ENCODE results near the gene GALNT14.
A peak's percentile ranks its signal among the peaks of the same experiment; 100 is the strongest.

Gene GALNT14

DNA sequence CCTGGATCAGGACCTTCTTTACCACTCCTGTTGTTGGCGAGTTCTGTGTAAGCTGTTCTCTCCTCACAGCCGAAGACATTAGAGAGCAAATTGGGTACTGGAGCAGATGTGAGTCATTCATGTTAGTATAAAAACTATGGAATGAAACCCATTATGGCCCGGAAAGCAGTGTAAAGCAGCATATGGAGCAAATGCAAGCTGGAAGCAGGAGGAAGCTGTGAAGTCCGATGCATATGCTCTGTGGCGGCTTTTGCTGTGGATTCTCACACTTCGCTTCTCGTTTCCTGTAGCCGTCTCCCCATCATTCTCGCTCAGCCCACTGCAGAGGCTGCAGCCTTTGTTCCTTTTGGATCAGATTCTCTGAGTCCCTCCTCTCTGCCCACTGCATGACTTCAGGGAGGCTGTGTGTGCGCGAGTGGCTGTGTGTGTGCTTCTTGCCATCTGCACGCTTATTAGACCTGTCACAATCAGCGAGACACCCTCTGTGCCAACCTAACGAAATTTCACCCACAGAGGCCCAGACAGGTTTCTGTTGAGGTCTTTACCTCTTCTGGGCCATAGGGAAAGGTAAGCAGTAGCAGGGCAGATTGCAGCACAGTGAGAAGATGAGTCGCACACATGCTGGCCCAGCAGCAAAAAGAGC lies 3.3 kb upstream of the GALNT14 start:
- ATAC-seq (no peak), DNase-seq (no peak)
- peaks cover 46% of the 10 kb centered on the region for H3K27me3 Mint-ChIP-seq
- H3K4me1 Mint-ChIP-seq = peaks cover 13% of the 10 kb centered on the region
- no peak overlapping the region for H3K4me3 Mint-ChIP-seq
- no peak overlapping the region for H3K27ac Mint-ChIP-seq
- no peaks in the 10 kb centered on the region for H3K9me3 Mint-ChIP-seq

DNA sequence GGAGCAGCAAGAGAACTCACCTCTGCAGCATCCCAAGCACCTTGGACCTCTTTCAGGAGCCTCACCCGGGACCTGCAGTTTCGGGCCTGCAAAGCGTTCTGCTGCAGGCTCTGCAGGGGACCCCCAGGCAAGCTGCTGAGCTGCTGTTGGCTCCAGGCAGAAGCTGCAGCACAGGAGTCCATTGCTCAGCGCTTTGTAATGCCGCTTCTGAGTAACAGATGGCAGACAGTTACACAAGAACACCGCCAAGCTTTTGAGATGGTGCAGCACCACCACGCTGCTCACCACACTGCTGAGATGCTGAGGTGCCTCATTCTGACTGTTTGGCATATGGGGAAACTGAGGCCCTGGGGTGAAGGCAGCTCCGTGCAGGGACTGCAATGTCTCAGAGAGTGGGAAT lies 1.9 kb upstream of the GALNT14 start:
- no peak overlapping the region for H3K27ac Mint-ChIP-seq
- peaks cover 14% of the 10 kb centered on the region for H3K4me1 Mint-ChIP-seq
- H3K9me3 Mint-ChIP-seq = no peaks in the 10 kb centered on the region
- no peak overlapping the region for H3K4me3 Mint-ChIP-seq
- no peak for DNase-seq
- ATAC-seq = no peak
- peaks cover 57% of the 10 kb centered on the region for H3K27me3 Mint-ChIP-seq

DNA sequence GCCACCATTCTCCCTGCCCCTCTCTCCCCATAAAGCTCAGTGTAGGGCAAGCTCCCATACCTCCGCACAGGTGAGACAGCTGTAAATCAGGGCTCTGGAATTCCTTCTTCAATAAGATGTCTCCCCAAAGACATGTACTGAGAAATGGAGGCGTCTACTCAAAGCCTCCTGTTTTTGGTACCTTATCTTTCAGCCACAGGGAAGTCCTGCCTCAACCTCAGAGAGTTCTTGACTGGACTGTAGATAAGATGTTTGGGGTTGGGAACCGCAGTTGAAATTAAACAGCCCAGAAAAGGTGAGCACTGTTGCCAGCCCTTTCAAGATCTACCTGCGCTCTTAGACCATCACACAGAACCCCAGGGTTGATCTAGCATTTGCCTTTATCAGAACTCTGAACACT lies 1.4 kb upstream of the GALNT14 start:
- no peak overlapping the region for H3K27ac Mint-ChIP-seq
- no peak for ATAC-seq
- H3K4me3 Mint-ChIP-seq = no peak overlapping the region
- peaks cover 14% of the 10 kb centered on the region for H3K4me1 Mint-ChIP-seq
- H3K27me3 Mint-ChIP-seq = peaks cover 62% of the 10 kb centered on the region
- H3K9me3 Mint-ChIP-seq = no peaks in the 10 kb centered on the region
- DNase-seq = no peak

DNA sequence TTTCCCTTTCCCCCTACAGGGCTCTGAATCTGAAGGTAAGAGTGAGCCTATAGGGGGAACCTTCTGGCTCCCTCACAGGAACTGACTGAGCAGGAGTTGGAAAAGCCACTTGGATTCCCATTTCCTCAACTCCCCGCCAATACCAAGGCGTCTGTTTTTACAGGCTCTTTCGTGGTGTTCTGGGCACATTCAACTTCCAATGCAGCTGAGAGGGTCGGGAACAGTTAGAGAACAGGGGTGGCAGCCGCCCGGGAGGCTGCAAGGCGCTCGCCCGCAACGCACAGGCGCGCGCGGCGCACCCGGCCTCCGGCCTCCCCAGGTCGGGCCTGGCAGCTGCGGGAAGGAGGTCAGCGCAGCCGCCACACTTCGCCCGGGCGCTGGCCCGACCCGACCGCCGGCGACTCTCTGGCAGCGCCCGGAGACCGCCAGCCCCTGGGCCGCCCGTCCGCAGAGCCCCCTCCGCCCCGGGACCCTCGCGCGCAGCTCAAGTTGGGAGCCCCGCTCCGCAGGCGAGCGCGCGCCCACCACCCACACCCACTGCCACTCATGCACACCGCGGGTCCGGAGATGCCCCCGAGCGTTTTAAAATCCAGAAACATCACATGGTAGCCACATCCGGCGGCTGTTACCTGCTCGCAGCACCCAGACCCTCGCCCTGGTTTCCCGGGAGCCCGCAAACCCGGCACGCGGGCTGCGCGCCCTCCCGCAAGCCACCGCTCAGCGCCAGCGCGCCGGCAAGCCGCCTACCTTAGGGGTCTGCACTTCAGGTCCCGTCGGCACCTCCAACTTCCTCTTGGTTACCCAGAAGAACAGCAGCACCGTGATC lies 816 bp downstream of the GALNT14 start:
- ATAC-seq = peak; percentile 32
- DNase-seq = peak in 1 of 2 donors; percentile 11
- peak overlapping the region in 1 of 2 donors; percentile 37 for H3K27ac Mint-ChIP-seq
- H3K4me1 Mint-ChIP-seq = peaks cover 14% of the 10 kb centered on the region
- peaks cover 82% of the 10 kb centered on the region for H3K27me3 Mint-ChIP-seq
- peak overlapping the region; percentile 78 to 92 for H3K4me3 Mint-ChIP-seq
- no peaks in the 10 kb centered on the region for H3K9me3 Mint-ChIP-seq

DNA sequence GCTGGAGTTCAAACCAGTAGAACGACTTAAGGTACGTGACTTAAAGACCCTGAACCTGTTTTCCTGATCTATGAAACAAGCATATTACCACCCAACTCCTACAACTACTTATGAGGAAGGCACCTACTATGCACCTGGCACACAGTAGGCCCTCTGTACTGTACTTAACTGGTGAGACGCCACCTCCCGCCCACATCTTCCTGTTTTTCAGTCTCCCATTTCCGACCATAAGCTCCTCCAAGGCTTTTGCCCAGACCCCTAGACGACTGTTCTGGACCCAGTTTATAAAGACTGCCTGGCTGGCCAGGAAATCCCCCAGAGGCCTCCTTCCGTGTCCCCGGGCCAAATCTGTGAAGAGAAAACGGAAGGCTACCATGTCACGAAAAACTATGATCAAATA lies 1.5 kb downstream of the GALNT14 start:
- Mint-ChIP-seq H3K4me3 (peak overlapping the region; percentile 53 to 64), H3K9me3 (no peaks in the 10 kb centered on the region), H3K27ac (no peak overlapping the region), H3K27me3 (peaks cover 84% of the 10 kb centered on the region), H3K4me1 (peaks cover 14% of the 10 kb centered on the region)
- DNase-seq (peak; percentile 13 to 15), ATAC-seq (peak; percentile 36)

DNA sequence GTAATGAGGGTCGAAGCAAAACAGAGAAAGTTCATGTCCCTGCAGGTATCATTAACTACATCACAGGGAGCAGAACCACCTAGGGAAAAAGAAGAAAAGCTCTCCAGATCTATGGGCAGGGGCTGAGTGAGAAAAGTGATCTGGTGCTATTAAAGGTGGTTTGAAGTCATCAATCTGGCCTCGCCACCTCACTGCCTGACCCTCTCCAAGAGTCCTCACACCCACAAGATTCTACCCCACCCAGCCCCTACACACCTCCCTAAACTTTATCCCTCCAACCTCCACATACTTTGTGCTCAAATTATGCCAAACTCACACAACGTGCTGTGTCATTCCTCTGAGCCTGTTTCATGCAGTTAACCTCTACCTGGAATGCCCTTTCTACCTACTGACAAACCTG lies 2.2 kb downstream of the GALNT14 start:
- Mint-ChIP-seq H3K4me1 (peaks cover 14% of the 10 kb centered on the region), H3K4me3 (no peak overlapping the region), H3K9me3 (no peaks in the 10 kb centered on the region), H3K27ac (no peak overlapping the region), H3K27me3 (peaks cover 84% of the 10 kb centered on the region)
- ATAC-seq (no peak), DNase-seq (no peak)

DNA sequence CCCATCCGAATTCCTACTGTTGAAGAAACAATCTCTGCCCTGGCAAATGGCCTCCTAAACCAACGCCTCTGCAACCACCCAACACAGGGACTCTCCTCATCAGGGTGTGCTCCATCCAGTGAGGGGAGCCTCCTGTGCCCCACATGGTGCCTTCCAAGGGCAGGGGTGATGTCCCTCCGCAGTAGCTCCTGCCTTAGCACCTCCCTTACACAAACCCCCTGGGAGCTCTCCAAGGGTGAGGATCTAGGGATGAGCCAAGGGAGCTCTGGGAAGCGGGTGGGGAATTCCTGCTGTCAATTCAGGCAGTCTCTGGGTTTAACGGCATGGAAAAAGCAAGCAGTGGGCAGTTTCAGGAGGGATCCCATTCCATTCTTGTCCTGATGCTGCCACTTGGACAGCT lies 3.8 kb downstream of the GALNT14 start:
- H3K4me3 Mint-ChIP-seq = no peak overlapping the region
- peaks cover 14% of the 10 kb centered on the region for H3K4me1 Mint-ChIP-seq
- ATAC-seq = no peak
- no peak for DNase-seq
- no peaks in the 10 kb centered on the region for H3K9me3 Mint-ChIP-seq
- no peak overlapping the region for H3K27ac Mint-ChIP-seq
- peaks cover 78% of the 10 kb centered on the region for H3K27me3 Mint-ChIP-seq

DNA sequence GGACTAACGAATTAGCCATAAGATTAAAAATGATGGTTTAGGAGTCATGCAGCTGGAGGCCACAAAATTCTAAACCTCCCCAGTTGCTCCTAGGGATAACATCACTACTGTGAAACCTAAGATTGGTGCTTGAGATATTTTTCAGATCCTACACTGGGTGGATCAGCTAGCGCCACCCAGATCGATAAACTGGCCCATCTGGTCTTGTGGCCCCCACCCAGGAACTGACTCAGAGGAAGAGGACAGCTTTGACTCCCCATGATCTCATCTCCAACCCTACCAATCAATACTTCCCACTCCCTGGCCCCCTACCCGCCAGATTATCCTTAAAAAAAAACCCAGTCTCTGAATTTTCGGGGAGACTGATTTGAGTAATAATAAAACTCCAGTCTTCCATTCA lies 5.5 kb downstream of the GALNT14 start:
- no peak for ATAC-seq
- Mint-ChIP-seq H3K27me3 (peaks cover 75% of the 10 kb centered on the region), H3K4me1 (peaks cover 11% of the 10 kb centered on the region), H3K9me3 (no peaks in the 10 kb centered on the region), H3K4me3 (no peak overlapping the region), H3K27ac (no peak overlapping the region)
- DNase-seq = no peak

DNA sequence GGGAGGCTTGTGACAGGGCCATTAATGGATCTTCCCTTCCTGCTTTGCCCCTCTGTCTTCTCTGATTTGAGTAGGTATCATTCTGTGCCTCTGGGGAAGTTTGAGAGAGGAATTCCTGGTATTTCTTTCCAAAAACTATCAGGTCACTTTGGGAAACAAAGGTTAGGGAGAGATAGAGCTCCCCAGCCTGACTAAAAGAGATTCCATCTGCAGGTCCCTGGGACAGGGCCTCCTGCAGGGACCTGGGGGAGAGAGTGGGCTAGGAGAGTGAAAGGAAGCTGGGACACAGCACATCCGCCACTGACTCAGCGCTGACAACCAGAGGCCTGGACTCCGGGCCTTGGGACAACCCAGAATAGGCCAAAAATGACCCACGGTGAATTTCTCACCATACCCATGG lies 6.4 kb downstream of the GALNT14 start:
- Mint-ChIP-seq H3K4me3 (no peak overlapping the region), H3K9me3 (no peaks in the 10 kb centered on the region), H3K4me1 (peaks cover 4% of the 10 kb centered on the region), H3K27me3 (peaks cover 67% of the 10 kb centered on the region), H3K27ac (no peak overlapping the region)
- no peak for ATAC-seq
- no peak for DNase-seq

DNA sequence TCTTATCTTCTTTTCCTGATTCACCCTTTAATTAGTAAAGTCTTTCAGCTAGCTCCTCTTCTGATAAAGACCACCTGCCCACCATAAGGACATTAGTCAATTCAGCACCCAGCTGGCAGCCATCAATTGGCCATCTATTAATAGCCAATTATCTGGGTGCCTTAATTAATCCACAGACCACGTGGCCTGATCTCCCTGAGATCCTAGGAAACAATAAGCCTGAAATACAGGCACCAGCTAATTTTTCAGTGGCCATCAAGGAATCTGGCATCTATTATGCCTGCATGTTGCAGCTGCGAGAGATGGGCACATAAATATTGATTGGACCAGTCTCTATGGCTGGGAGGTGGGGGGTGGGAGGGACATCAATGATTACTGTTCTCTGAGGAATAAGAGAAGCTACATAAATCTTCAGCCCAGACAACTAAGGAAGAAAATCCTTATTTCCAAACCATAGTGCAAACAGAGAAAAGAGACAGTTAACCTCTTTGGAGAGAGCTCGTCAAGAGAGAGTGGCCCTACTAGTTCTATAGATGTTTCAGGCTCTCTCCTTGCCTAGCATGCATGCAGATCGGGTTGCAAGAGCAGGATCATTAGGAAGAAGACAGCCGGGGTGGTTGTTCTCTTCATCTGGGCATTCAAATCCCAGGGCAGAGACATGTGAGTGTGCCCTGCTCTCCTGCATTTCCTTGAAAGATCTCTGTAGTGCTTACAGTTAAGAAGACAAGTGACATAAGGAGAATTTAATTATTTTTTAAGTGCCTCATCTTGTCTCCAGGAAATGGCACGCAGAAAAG lies 8.7 kb downstream of the GALNT14 start:
- H3K27me3 Mint-ChIP-seq = peaks cover 44% of the 10 kb centered on the region
- no peak for ATAC-seq
- no peak overlapping the region for H3K4me3 Mint-ChIP-seq
- no peaks in the 10 kb centered on the region for H3K4me1 Mint-ChIP-seq
- DNase-seq = no peak
- H3K9me3 Mint-ChIP-seq = no peaks in the 10 kb centered on the region
- no peak overlapping the region for H3K27ac Mint-ChIP-seq

DNA sequence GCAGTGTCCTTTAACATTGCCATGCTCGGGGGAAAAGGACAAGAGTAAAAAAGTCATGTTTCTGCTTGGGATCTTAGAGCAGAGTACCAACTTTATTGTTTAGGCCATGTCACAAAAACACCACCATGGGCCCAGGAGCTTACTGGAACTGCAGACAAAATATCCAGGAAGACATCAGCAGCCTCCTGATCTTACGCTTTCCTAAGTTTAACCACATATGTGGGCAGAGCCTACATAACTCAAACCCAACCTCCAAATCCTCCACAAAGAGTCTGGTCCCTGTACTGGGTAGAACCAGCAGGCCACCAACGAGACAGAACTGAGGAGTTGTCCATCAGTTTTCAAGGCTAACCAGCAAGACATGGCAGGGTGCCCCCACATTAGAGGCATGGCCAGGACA lies 10.3 kb downstream of the GALNT14 start:
- H3K4me3 Mint-ChIP-seq = no peak overlapping the region
- ATAC-seq = no peak
- DNase-seq = no peak
- H3K4me1 Mint-ChIP-seq = no peaks in the 10 kb centered on the region
- H3K27me3 Mint-ChIP-seq = peaks cover 30% of the 10 kb centered on the region
- H3K9me3 Mint-ChIP-seq = no peaks in the 10 kb centered on the region
- no peak overlapping the region for H3K27ac Mint-ChIP-seq

DNA sequence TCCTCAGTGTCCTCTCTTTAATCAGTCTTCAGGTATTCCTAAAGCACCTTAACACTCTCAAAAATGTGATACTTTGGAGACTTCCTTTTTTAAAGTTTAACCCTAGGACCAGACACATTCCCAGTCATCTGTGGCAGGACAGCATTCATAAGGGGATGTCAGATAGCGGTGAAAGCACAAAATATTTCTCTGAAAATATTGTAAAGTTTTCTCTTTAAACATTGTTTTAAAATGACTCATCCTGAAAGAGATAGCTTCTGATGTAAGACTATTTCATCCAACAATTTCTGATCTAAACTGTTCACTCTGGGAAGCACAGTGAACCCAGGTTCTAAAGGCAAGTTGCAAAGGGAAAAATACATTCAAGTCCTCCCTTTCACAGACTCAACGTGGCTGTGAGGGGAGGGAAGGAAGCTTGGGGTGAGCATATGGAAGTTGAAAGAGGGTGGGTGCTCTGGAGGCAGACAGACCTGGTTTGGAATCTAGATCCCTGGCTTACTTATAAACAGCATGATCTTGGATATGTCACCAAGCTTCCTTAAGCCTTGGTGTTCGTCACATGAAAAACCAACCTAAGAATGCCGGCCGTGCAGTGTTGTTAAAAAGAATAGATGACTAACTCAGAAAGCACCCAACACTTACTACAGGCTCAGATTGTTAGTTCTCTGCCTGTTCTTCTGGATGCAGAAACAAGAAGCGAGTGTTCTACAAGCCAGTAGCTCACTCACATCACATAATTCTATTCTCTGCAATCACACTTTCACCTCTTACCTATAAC lies 12.1 kb downstream of the GALNT14 start:
- DNase-seq (no peak), ATAC-seq (no peak)
- no peaks in the 10 kb centered on the region for H3K4me1 Mint-ChIP-seq
- H3K4me3 Mint-ChIP-seq = no peak overlapping the region
- no peaks in the 10 kb centered on the region for H3K9me3 Mint-ChIP-seq
- H3K27me3 Mint-ChIP-seq = peaks cover 21% of the 10 kb centered on the region
- H3K27ac Mint-ChIP-seq = no peak overlapping the region

DNA sequence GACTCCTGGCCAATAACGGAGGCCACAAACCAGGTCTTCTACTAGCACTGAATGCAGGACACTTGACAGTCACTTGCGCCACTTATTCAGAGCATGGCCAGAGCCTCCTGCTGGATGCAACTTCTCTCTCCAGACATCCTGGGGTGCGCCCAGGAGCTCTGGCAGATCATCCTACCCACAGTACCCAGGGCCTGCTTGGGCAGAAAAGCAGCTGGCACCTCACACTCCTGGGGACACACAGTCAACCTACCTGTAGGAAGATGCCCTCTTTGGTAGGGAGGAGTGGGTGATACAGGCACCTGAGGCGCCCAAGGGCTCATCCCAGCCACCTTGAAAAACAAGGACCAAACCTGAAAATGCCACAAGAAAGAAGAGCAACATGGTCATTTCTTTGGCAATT lies 13.3 kb downstream of the GALNT14 start:
- no peaks in the 10 kb centered on the region for H3K4me1 Mint-ChIP-seq
- H3K27me3 Mint-ChIP-seq = peaks cover 16% of the 10 kb centered on the region
- no peak for DNase-seq
- no peak overlapping the region for H3K27ac Mint-ChIP-seq
- no peak overlapping the region for H3K4me3 Mint-ChIP-seq
- no peak for ATAC-seq
- H3K9me3 Mint-ChIP-seq = no peaks in the 10 kb centered on the region

DNA sequence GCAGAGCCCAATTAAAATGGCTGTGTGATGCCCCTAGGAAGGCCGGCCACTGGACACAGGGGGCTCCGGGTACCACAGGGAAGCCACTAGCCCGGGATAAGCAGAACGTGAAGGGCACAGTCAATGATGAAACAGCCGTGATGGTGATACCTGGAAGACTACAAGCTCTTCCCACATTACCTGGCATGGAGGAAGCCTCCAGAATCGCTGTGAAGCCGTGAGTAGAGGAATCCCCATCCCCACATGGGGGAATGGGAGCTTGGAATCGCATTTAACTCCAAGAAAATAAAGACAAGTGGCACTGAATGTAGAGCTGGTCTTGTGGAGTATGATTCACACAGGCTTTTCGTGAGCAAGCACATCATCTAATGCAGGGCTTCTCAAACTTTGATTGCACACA lies 16.1 kb downstream of the GALNT14 start:
- peaks cover 9% of the 10 kb centered on the region for H3K27me3 Mint-ChIP-seq

DNA sequence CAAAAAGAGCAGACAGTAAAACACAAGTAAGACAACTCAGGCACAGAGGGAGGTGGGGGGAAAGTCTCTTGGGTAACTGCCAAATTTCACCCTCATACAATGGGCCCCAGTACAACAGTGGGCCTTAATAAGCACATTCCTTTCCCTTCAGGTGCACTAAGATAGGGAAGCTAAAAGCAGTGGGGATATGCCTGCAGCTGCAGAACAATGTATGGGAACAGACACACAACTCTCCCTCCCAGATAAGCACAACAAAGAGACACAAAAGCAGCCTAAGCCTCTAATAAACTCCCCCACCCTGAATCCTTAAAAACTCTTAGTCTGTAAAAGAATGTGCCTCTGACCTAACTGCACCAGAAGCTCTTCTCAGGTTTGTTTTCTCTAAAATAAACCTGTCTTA lies 24.5 kb downstream of the GALNT14 start:
- Mint-ChIP-seq H3K27ac (no peak overlapping the region), H3K4me1 (no peaks in the 10 kb centered on the region), H3K27me3 (peaks cover 26% of the 10 kb centered on the region), H3K9me3 (no peaks in the 10 kb centered on the region), H3K4me3 (no peak overlapping the region)
- ATAC-seq (no peak), DNase-seq (no peak)

More for the DNA sequence above, 16.1 kb downstream of the GALNT14 start:
- H3K4me1 Mint-ChIP-seq = no peaks in the 10 kb centered on the region
- no peaks in the 10 kb centered on the region for H3K9me3 Mint-ChIP-seq
- no peak overlapping the region for H3K4me3 Mint-ChIP-seq
- no peak for ATAC-seq
- H3K27ac Mint-ChIP-seq = no peak overlapping the region
- DNase-seq = no peak

All from stimulated activated naive CD8-positive, alpha-beta T cell treated with anti-CD3 and anti-CD28 coated beads, Interleukin-15, amount 100 ng/mL, for 72 hours (primary cell).